Measurements from ENCODE around the gene CAMTA1. TPM values are rescaled to one million over a fixed set of nuclear protein-coding genes. Genes with fewer than 3 reads are reported as not detected.

CAMTA1 gene
- total and polyA plus RNA-seq, 8 donors: 13.0 to 54.2 (median 23.6) TPM

- H3K27me3 ChIP-seq: no peaks in the 10 kb centered on the region
- no peak overlapping the region for H3K27ac ChIP-seq
- ATAC-seq (peak in 1 of 4 donors; percentile 47), DNase-seq (no peak), FAIRE-seq (no peak)
- no peaks in the 10 kb centered on the region for H3K9me3 ChIP-seq
- no peak for TF ChIP-seq CTCF (IDR thresholded peaks at IDR 0.05)
- no peak overlapping the region for H3K4me3 ChIP-seq
- H3K36me3 ChIP-seq: no peaks in the 10 kb centered on the region
- H3K4me1 ChIP-seq: no peaks in the 10 kb centered on the region
- WGBS, 2 donors: 27 to 37% methylated on average over 9 of the region's 9 CpGs
- intact Hi-C loops (cut with DNase I): no loop called here
These were observed 449.2 kb downstream of the CAMTA1 start for GRCh38 chr1:7234471-7234755.

DNA sequence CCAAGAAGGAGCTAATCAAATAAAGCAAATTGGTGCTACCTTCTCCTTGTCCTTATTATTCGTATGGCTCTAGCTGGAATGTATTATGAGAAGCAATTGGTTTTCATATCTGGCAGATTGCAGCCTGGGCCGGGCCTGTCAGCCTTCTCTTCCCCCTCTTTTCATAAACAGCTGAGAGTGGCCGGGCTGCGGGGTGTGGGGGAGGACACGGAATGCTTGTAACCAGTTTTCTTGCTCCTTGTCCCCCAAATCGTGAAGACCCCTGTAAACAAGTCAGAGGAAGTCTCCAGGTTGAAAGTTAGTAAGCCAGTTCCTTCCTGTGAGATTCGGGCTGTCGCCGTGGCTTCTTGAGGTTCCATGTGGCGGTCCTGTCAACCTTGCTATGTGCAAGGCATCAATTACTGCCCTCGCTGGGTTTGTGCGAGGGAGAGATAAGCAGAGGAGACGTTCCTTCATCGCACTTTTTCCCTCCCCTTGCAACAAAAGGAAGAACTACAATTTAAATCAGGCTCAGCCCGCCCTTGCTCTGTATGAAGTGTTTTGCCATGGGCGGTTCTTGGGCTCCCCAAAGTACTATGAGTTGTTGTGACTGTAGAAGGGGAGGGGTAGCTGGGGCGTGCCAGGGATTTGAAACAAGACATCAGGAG lies 450.7 kb downstream of the CAMTA1 start:
- intact Hi-C loops (cut with DNase I): no loop called here
- Histone ChIP-seq H3K9me3 (no peaks in the 10 kb centered on the region), H3K27ac (no peak overlapping the region), H3K4me1 (no peaks in the 10 kb centered on the region), H3K4me3 (no peak overlapping the region), H3K36me3 (no peaks in the 10 kb centered on the region), H3K27me3 (no peaks in the 10 kb centered on the region)
- ATAC-seq (no peak), DNase-seq (peak in 1 of 6 donors; percentile 4), FAIRE-seq (no peak)
- 62 to 65% methylated on average over 17 of the region's 17 CpGs for WGBS, 2 donors
- no peak for TF ChIP-seq CTCF (IDR thresholded peaks at IDR 0.05)

- FAIRE-seq (no peak), ATAC-seq (no peak), DNase-seq (peak in 1 of 6 donors; percentile 11)
- 79 to 89% methylated on average over 6 of the region's 6 CpGs for WGBS, 2 donors
- Histone ChIP-seq H3K36me3 (no peaks in the 10 kb centered on the region), H3K4me1 (no peaks in the 10 kb centered on the region), H3K27me3 (no peaks in the 10 kb centered on the region), H3K9me3 (no peaks in the 10 kb centered on the region), H3K4me3 (no peak overlapping the region), H3K27ac (no peak overlapping the region)
- intact Hi-C loops (cut with DNase I): no loop called here
- no peak for TF ChIP-seq CTCF (IDR thresholded peaks at IDR 0.05)
These were observed 451.7 kb downstream of the CAMTA1 start for GRCh38 chr1:7236844-7237515.

- FAIRE-seq: no peak
- TF ChIP-seq CTCF (IDR thresholded peaks at IDR 0.05): no peak
- intact Hi-C loops (cut with DNase I): no loop called here
- Histone ChIP-seq H3K27me3 (no peaks in the 10 kb centered on the region), H3K4me3 (no peak overlapping the region), H3K36me3 (no peaks in the 10 kb centered on the region), H3K4me1 (no peaks in the 10 kb centered on the region), H3K9me3 (no peaks in the 10 kb centered on the region), H3K27ac (no peak overlapping the region)
- no peak for DNase-seq
- no peak for ATAC-seq
- WGBS, 2 donors: 63 to 76% methylated on average over 6 of the region's 6 CpGs
These were observed 461.9 kb downstream of the CAMTA1 start for GRCh38 chr1:7247158-7247557.
